Prostate gland (tissue), 2 donors: ENCODE measurements around the gene PLSCR5. TPM values are rescaled to one million over a fixed set of nuclear protein-coding genes. Genes with fewer than 3 reads are reported as not detected.

ENCODE experiments used
- DNase-seq: peaks from one replicate; pipeline ENCODE4 v3.0.0-alpha.2; 2019; ENCODE audit warnings: low spot score
- H3K27ac ChIP-seq, 2 donors: fragments of 200-600 bp; sonication (generic); 2 replicates each; pipeline ENCODE4 v1.5.1; 2017 to 2019
- H3K27me3 ChIP-seq: fragments of 200-600 bp; sonication (generic); replicated peaks from 2 replicates; pipeline ENCODE4 v1.5.1; 2019; ENCODE audit not compliant: insufficient read depth
- H3K36me3 ChIP-seq, 2 donors: fragments of 200-600 bp; sonication (generic); 1 replicate in 1 of 2; 2 replicates in 1 of 2; pipeline versions ENCODE4 v1.5.1 to v1.8.1; 2017 to 2019
- H3K4me1 ChIP-seq: fragments of 200-600 bp; sonication (generic); replicated peaks from 2 replicates; pipeline ENCODE4 v1.5.1; 2019
- H3K4me3 ChIP-seq, 2 donors: fragments of 200-600 bp; sonication (generic); 2 replicates each; pipeline ENCODE4 v1.5.1; 2017 to 2019
- H3K9me3 ChIP-seq: fragments of 200-600 bp; sonication (generic); 2 replicates; pipeline ENCODE4 v1.5.1; 2017
- POLR2A ChIP-seq: fragments of 450-650 bp; IDR thresholded peaks from one replicate; pipeline ENCODE4 v1.6.1; 2016; ENCODE audit warnings: antibody characterized with exemption, mild to moderate bottlenecking
- POLR2AphosphoS5 ChIP-seq: sonication (generic); formaldehyde crosslinking; IDR thresholded peaks from one replicate; pipeline ENCODE4 v1.6.1; 2017; ENCODE audit warnings: antibody characterized with exemption
- WGBS: methylation state at CpG from one replicate; pipeline ENCODE4 v1.1.5; 2018; 5-methylcytosine and 5-hydroxymethylcytosine counted together
- intact Hi-C: fragments of 100-400 bp; cut with DNase I; formaldehyde crosslinking; loops from one replicate; pipeline ENCODE4 v1.14.2; 2022
- total RNA-seq, 2 donors: library from RNA; depleted of rRNA; stranded (reverse); fragments of >200 nt; gene quantifications; one replicate each; pipeline ENCODE4 v1.1.0, GENCODE V29; 2016
- TF ChIP-seq, protein P1 (sequence below), 4 experiments: fragments of 200-600 bp in 2 of 4; fragments of 450-650 bp in 2 of 4; sonication (generic) in 2 of 4; IDR thresholded peaks; 1 replicate in 3 of 4; 2 replicates in 1 of 4; pipeline ENCODE4 v1.5.1; 2016 to 2019; ENCODE audit warnings: antibody characterized with exemption in 4 of 4, mild to moderate bottlenecking in 2 of 4, moderate library complexity in 2 of 4

The PLSCR5 gene
- total RNA-seq, 2 donors from 2014 or later: not detected

- H3K4me1 ChIP-seq: no peaks in the 10 kb centered on the region
- DNase-seq: no peak
- H3K27me3 ChIP-seq: no peaks in the 10 kb centered on the region
- H3K9me3 ChIP-seq: no peaks in the 10 kb centered on the region
- H3K4me3 ChIP-seq: no peak overlapping the region
- H3K36me3 ChIP-seq: no peaks in the 10 kb centered on the region
- TF ChIP-seq, protein P1, sequence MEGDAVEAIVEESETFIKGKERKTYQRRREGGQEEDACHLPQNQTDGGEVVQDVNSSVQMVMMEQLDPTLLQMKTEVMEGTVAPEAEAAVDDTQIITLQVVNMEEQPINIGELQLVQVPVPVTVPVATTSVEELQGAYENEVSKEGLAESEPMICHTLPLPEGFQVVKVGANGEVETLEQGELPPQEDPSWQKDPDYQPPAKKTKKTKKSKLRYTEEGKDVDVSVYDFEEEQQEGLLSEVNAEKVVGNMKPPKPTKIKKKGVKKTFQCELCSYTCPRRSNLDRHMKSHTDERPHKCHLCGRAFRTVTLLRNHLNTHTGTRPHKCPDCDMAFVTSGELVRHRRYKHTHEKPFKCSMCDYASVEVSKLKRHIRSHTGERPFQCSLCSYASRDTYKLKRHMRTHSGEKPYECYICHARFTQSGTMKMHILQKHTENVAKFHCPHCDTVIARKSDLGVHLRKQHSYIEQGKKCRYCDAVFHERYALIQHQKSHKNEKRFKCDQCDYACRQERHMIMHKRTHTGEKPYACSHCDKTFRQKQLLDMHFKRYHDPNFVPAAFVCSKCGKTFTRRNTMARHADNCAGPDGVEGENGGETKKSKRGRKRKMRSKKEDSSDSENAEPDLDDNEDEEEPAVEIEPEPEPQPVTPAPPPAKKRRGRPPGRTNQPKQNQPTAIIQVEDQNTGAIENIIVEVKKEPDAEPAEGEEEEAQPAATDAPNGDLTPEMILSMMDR (IDR thresholded peaks at IDR 0.05): no peak
- TF ChIP-seq POLR2AphosphoS5 (no peak), POLR2A (no peak)
- 97% methylated on average over 3 of the region's 3 CpGs for WGBS
- intact Hi-C loops: no loop called here
- H3K27ac ChIP-seq: no peak overlapping the region
Measured at GRCh38 chr3:146555311-146555710, 49.8 kb downstream of the PLSCR5 start.

- TF ChIP-seq, protein P1 (IDR thresholded peaks at IDR 0.05): no peak
- TF ChIP-seq POLR2AphosphoS5: no peak
- TF ChIP-seq POLR2A: no peak
- H3K27me3 ChIP-seq: no peaks in the 10 kb centered on the region
- no peak for DNase-seq
- 87% methylated on average over 7 of the region's 7 CpGs for WGBS
- intact Hi-C loops: no loop called here
- no peak overlapping the region for H3K27ac ChIP-seq
- no peak overlapping the region for H3K4me3 ChIP-seq
- H3K36me3 ChIP-seq: no peaks in the 10 kb centered on the region
- H3K4me1 ChIP-seq: no peaks in the 10 kb centered on the region
- H3K9me3 ChIP-seq: no peaks in the 10 kb centered on the region
Measured at GRCh38 chr3:146554151-146554760, 50.9 kb downstream of the PLSCR5 start.

DNA sequence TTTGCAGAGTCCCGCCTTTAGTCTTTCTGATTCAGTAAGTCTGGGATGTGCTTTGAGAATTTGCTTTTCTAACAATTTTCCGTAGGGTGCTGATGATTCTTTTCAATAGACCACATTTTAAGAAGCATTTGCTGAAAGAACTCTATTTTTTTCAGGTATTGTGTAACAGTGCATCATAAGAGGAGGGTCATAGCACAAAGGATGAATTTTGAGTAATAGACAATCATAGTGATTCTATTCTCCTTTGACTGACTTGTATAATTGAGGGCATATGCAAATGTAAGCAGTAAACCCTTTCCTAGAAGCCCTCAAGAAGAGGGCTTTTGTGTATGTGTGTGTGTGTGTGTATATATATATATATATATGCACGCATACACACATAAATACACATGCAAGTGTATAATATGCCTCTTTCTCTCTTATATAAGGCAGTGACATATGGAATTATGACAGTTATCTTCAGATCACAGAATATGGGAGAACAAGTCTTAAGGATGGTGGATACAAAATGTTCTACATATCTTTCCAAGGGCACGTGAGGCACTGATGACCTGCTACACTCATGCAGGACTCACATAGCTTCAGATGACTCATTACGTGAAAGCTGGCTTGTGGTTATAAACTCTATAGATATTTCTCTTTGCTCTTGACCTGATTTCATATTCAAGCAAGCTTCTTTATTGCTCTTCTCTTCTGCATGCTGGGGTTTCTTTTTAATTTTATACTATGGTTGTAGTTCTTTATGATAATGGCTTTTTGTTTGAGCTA, 54.2 kb downstream of the PLSCR5 start:
- Histone ChIP-seq H3K4me3 (no peak overlapping the region), H3K4me1 (no peaks in the 10 kb centered on the region), H3K36me3 (no peaks in the 10 kb centered on the region), H3K27ac (no peak overlapping the region), H3K27me3 (no peaks in the 10 kb centered on the region), H3K9me3 (no peaks in the 10 kb centered on the region)
- intact Hi-C loops: no loop called here
- DNase-seq: no peak
- 76% methylated on average over 5 of the region's 5 CpGs for WGBS
- TF ChIP-seq POLR2AphosphoS5 (no peak), POLR2A (no peak)
- TF ChIP-seq, protein P1 (IDR thresholded peaks at IDR 0.05): no peak

- no peak overlapping the region for H3K27ac ChIP-seq
- H3K4me3 ChIP-seq: no peak overlapping the region
- H3K36me3 ChIP-seq: no peaks in the 10 kb centered on the region
- no peaks in the 10 kb centered on the region for H3K4me1 ChIP-seq
- intact Hi-C loops: no loop called here
- H3K9me3 ChIP-seq: no peaks in the 10 kb centered on the region
- no peaks in the 10 kb centered on the region for H3K27me3 ChIP-seq
- TF ChIP-seq POLR2AphosphoS5 (no peak), POLR2A (no peak)
- TF ChIP-seq, protein P1 (IDR thresholded peaks at IDR 0.05): no peak
- DNase-seq: no peak
Measured at GRCh38 chr3:146550070-146550615, 55.0 kb downstream of the PLSCR5 start.
